ENCODE measurements around the gene SRSF9.
A peak's percentile ranks its signal among the peaks of the same experiment; 100 is the strongest.
"Not testable (repeated sequence)": the region's sequence is repeated elsewhere in the genome, so short reads cannot be mapped to it uniquely, and the experiment has no call there.

SRSF9 gene

GRCh38 chr12:120469450-120470149 is at the start of gene SRSF9:
SRSF9 (minus strand) TSS chr12:120469748; CDS start chr12:120469609, 139 bp downstream.
- DNase-seq (ENCODE audit: low spot score), result peak; percentile 97

DNA sequence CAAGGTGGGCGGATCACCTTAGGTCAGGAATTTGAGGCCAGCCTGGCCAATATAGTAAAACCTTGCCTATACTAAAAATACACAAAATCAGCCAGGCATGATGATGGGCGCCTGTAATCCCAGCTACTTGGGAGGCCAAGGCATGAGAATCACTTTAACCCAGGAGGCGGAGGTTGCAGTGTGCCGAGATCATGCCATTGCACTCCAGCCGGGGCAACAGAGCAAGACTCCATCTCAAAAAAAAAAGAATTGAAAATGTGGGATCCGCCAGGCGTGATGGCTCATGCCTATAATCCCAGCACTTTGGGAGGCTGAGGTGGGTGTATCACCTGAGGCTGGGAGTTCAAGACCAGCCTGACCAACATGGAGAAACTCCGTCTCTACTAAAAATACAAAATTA is 49.8 kb upstream of the SRSF9 start:
- not testable (repeated sequence) for DNase-seq (ENCODE audit: low spot score)

DNA sequence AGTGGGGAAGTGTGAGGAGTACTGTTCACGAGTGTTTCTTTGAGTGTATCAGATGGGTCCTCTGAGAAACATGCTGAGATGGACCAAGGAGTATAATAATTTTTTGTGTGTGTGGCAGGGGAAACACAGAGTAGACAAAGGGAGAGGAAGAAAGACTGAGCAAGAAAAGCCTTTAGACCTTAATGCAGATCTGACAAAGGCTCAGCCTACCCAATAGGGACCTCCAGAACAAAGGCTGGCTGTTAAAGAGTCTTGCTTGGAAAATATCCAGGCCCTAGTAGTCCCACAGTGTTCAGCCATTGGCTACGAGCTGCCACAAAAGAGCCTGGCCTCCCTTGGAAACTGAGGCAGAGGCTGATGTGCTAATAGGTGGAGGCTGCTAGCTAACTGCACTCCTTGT is 45.9 kb upstream of the SRSF9 start:
- no peak for DNase-seq (ENCODE audit: low spot score)

DNA sequence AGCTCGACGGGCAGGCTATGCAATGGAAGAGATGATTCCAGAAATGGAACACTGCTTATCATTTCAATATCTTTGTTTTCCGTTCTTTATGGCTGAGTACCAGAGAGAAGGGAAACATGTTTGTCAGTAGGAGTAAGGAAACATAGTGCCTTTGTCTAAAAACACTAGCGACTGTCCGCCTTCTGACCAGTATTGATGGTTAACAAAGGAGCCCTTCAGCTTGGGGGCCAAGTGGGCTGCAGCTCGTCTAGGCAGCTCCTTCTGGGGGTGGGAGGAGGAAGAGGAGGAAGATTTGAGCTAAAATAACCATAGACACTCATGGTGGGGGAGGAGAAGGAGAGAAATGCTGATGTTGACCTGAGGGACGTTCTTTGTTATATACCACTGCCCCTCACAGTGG is 44.5 kb upstream of the SRSF9 start:
- peak; percentile 2 for DNase-seq (ENCODE audit: low spot score)

DNA sequence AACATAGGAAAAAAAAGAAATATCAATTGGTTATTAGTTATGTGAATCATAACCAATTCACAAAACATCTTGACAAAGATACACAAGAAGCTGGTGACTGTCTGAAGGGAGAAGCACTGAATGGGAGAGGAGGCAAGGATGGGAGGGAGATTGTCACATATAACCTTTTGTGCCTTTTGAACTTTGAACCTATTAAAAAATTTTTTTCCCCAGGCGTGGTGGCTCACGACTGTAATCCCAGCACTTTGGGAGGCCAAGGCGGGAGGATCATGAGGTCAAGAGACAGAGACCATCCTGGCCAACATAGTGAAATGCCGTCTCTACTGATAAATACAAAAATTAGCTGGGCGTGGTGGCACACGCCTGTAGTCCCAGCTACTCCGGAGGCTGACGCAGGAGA is 39.0 kb upstream of the SRSF9 start:
- DNase-seq (ENCODE audit: low spot score), result no peak

- DNase-seq (ENCODE audit: low spot score), result no peak
Observed at GRCh38 chr12:120504587-120504986, 35.0 kb upstream of the SRSF9 start.

DNA sequence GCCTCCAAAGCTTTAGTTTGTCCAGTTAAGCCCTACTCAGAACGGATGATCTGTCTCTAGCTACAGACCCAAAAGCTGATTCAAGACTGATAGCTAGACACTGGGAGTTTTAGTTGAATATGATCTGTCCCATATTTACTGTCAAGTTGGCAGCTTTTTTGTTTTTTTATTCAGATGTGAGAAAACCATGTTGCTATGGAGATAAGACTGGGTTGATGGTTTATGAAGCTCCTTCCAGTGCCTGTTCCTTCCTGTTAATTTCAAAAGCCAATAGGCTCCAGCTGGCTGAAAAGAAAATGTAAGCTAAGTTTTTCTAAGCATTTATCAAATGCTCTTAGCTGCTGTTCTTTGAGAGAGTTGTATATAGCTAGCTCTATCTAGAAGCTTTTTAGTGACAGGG is 31.0 kb upstream of the SRSF9 start:
- DNase-seq (ENCODE audit: low spot score), result no peak

DNA sequence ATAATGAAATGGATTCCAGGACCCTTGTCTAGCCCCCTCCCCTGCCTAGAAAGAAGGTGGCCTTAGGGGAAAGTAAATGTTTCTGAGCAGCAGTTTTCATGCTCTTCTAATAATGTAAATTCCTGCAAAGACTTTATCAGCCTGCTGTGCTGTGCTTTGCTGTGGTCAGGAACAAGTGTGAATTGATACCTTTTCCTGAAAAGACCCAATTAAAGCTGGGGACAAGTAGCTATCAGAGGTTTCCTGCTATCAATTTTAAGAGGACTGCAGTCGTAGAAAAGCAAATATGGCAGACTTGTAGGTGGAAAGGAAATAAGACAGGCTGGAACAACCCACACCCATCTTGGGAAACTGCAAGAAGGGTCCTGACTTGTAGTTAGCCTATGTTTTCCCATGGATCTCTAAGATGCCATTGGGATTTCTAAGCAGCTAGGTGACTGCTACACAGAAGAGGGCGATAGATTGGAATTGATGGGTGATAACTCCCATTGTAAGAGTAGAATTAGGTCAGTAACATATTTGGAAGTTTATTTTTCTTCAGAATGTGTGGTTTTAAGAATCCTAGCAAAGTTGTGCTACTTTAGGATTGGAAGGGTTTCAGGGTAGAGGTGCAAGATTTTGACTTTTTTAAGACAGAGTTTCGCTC is 29.4 kb upstream of the SRSF9 start:
- no peak for DNase-seq (ENCODE audit: low spot score)

DNA sequence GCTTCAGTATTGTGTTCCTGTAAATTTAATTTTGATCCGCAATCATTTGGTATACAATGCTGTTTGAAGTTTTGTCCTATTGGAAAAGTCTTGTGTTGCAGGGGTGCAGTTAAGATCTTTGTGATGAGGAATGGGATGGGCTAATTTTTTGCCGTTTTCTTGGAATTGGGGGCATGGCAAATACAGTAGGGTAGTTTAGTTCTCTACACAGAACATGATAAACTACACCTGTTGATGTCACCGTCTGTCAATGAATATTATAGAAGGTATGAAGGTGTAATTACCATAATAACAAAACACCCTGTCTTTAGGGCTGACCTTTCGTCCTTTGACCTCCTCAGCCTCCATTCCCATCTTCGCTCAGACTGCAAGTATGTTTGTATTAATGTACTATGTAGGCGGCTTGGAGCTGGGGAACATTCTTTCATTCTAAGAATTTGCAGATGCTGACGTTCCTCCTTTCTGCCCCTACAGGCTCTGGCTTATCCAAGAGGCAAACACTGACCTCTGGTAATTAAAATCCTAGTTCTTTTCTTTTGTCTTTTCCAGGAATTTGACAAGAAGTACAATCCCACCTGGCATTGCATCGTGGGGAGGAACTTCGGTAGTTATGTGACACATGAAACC is 28.1 kb upstream of the SRSF9 start:
- no peak for DNase-seq (ENCODE audit: low spot score)

DNA sequence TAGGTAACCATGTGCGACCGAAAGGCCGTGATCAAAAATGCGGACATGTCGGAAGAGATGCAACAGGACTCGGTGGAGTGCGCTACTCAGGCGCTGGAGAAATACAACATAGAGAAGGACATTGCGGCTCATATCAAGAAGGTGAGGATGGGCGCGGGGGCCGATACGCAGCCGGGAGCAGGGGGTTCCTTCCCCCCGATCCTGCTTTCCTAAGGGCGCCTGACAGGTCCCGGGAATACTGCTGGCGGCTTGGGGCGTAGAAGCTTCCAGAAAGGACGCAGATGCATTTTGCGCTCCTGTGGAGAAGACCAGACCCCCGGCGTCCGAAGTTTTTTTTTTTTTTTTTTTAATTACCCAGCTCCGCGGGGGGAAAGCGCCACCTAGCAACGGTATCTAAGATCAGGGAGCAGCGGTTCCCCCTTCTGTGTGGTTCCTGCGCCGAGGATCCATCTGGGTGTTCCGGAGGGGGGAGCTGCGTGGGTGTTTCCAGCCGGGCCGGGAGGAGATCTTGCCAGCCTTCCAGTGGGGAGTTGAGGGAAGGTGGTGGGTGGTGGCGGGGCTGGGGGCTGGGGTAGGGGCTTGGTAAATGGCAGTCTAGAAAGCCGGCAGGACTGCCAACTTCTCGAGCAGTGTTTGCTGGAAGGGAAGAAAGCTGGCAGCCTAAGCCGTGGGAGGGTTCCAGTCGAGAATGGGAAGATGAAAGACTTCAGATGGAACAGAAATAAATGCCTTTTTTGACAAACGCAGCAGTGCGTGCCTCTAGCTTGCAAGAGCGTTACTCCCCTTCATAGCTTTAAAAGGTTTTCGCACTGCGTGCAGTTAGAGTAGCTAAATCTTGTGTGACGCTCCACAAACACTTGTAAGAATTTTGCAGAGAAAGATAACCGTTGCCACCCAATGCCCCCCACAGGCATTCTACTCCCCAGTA is 27.1 kb upstream of the SRSF9 start:
- peak; percentile 74 for DNase-seq (ENCODE audit: low spot score)

DNA sequence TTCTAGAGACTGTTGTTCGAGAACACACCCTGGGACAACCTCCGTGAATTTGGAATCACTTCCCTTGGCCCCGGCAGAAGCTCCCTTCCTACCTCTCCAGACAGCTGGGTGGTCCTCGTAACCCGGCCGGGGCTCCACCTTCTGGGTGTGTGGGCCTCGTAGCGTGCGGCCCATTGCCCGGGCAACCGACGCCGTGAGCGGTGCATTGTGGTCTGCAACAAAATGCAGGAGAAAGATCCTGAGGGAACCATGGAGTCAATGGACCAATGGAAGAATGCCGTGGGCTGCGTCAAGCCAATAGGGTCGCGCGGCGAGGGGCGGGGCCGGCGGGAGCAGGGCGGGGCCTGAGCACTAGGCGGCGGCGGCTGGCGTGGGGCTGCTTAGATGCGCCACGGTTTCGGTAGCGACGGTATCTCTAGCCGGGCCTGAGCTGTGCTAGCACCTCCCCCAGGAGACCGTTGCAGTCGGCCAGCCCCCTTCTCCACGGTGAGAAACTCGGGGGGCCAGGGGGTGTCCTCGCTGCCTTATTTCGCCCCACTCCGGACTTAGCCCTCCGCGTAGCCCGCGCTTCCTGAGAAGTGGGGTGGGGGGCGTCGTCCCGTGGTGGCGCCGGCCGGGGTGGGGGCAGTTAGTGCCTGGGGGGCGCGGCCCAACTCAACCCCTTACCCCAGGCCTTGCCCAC is 26.3 kb upstream of the SRSF9 start, which contains the start of gene DYNLL1:
DYNLL1 (plus strand) TSS at position 383 of the 682 bp plus-strand sequence. CDS start 309 bp downstream, outside the sequence.
- DNase-seq (ENCODE audit: low spot score), result peak; percentile 94

DNA sequence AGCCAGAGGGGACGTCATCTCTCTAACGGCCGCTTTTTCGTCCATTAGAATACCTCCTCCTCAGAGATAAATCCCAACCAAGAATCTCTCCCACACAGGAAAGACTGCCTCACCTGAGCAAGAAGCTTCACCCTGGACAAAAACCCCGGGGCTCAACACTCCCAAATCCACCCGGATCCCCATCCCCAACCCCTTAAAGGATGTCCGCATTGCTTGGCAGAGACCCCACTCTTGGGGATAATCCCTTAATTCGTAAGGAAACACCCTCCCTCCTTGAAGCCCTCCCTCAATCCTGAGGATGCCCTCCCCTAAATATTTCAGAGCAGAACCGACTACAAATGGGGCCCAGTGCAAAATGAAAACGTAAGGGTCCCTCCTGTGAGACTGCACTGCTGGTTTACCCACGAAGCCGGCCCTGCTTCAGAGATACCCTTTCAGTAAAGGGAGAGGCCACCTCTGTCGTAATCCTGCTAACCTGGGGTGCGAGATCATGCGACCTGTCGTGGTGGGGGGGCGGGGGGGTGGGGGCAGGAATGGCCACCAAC is 25.7 kb upstream of the SRSF9 start:
- DNase-seq (ENCODE audit: low spot score), result no peak

DNA sequence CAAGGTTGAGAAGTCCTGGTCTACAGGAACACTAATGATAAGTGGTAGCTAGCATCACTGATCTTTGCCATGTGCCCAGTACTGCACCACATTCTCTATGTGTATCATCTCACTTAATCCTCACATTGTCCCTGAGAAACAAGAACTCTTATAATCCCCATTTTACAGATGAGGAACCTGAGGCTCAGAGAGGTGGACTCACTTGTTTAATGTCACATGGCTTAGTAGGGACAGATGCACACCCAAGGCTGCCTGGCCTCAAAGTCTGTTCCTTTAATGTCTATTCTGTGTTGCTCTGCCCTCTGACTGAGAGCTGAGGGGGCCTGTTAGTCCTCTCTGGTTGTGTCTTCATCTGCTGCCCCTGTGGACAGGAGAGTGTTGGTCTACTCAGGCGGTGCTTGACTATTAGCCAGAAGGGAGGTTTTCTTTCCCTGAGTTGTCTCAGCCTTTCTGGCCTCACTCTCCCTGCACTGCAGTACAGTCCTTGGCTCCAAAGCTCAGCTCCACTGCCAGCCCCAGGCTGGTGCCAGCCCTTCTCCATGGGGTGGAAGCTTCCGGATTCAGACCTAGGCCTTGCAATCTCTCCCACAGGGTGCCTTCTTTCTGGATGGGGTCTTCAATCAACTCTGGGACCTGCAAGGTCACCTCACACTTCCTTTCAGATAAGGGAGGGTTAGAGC is 21.4 kb upstream of the SRSF9 start:
- DNase-seq (ENCODE audit: low spot score), result no peak

GRCh38 chr12:120490325-120490724 is 20.8 kb upstream of the SRSF9 start:
- no peak for DNase-seq (ENCODE audit: low spot score)

DNA sequence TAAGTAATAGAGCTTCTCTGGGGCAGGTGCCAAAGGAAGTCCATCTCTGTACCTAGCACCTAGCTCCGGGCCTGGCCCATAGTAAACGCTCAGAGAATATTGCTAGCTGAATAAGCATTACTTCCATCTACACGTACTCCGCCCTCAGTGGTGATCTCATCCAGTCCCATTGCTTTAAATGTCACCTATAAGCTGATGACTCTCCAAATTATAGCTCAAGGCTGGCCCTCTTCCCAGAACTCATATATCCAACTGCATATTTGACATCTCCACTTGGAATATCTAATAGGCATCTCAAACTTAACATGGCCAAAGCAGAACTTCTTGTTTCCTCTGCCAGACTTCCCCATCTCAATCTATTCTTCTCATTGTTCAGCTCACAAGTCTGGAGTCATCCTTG is 19.5 kb upstream of the SRSF9 start:
- no peak for DNase-seq (ENCODE audit: low spot score)

GRCh38 chr12:120488057-120488640 is 18.6 kb upstream of the SRSF9 start:
- no peak for DNase-seq (ENCODE audit: low spot score)

DNA sequence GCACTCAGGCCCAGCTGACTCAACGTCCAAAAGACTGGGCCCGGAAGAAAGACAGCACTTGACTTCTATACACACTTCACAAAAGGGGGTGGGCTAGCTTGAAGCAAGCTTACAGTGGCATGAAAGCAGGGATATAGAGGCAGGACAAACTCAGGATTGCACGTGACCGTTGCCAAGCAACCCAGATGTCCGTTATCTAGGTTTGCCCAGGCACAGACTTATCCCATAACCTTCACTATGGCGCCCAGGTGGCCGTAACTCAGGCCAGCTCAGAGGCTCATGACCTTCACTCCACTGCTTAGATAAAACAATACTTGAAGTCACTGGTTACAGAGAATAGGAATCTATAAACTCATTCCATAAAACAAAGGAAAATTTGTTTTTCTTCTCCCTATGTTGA is 18.0 kb upstream of the SRSF9 start:
- peak; percentile 50 for DNase-seq (ENCODE audit: low spot score)

- no peak for DNase-seq (ENCODE audit: low spot score)
Observed at GRCh38 chr12:120485961-120486881, 16.7 kb upstream of the SRSF9 start.

DNA sequence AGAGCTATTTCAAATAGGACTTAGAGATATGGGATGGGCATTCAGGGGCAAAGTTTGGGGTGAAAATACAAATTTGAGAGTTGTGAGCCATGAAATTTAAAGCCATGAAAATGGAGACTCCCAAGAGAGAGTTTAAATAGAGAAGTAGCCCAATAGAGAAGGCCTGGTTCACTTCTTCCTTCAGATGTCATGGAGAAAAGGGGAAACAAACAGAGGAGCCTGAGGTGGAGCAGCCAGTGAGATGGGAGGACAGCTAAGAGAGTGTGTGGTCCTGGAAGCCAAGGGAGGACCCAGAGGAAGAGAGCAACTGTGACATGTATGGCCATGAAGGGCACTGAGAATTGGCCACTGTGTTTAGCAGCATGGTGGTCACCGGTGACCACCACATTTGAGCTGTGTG is 14.1 kb upstream of the SRSF9 start:
- DNase-seq (ENCODE audit: low spot score), result no peak

All from hematopoietic multipotent progenitor cell treated with erythropoietin and hydrocortisone succinate and interleukin-3 and kit ligand, for 17 days (in vitro differentiated cells).